Neural progenitor cell (in vitro differentiated cells): ENCODE results near the gene CEP97.

Experiments used
- EZH2 ChIP-seq: fragments of 200-600 bp; sonication (generic); IDR thresholded peaks from 2 replicates; pipeline ENCODE4 v1.6.1; 2017; ENCODE audit warnings: antibody characterized with exemption, mild to moderate bottlenecking, moderate library complexity
- TF ChIP-seq, protein P1 (sequence below): fragments of 200-600 bp; sonication (generic); IDR thresholded peaks from 2 replicates; pipeline ENCODE4 v1.5.1; 2017; ENCODE audit warnings: antibody characterized with exemption, mild to moderate bottlenecking

DNA sequence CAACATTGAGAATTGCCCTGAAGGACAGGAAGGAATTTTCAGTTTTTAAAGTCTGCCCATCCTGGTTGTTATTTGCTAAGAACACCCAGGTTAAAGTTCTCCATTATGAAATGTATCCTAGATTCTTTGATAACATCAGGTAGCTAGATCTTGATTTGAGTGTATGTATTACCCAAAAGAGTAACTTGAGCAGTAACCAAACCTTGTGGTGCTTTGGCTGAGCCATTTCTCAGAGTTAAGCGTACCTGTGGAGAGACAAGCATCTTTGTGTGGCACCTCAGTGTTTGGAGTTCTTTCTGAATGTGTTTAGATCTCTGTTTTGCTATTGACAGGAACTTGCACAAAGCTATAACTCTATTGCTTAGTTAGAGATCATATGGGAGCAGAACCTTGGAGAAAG is 20.4 kb downstream of the CEP97 start:
- TF ChIP-seq, protein P1, sequence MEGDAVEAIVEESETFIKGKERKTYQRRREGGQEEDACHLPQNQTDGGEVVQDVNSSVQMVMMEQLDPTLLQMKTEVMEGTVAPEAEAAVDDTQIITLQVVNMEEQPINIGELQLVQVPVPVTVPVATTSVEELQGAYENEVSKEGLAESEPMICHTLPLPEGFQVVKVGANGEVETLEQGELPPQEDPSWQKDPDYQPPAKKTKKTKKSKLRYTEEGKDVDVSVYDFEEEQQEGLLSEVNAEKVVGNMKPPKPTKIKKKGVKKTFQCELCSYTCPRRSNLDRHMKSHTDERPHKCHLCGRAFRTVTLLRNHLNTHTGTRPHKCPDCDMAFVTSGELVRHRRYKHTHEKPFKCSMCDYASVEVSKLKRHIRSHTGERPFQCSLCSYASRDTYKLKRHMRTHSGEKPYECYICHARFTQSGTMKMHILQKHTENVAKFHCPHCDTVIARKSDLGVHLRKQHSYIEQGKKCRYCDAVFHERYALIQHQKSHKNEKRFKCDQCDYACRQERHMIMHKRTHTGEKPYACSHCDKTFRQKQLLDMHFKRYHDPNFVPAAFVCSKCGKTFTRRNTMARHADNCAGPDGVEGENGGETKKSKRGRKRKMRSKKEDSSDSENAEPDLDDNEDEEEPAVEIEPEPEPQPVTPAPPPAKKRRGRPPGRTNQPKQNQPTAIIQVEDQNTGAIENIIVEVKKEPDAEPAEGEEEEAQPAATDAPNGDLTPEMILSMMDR: no peak
- TF ChIP-seq EZH2: no peak
